A549 (cell line): ENCODE results near the gene NCDN. TPM values are rescaled to one million over a fixed set of nuclear protein-coding genes. Genes with fewer than 3 reads are reported as not detected.
A peak's percentile ranks its signal among the peaks of the same experiment; 100 is the strongest.

Experiments
- ATAC-seq, 2 experiments: fragments of 200-7000 bp in 1 of 2; fragments of >200 bp in 1 of 2; cut with Nextera tagmentation in 1 of 2; cut with Tn5 transposase in 1 of 2; 3 replicates each; pipeline versions ENCODE4 v1.8.0 to v1.9.1; 2018 to 2020; ENCODE audit warnings: mild to moderate bottlenecking in 1 of 2, moderate library complexity in 1 of 2
- CTCF ChIA-PET: fragments of 300-600 bp; sonication (Branson Sonifier 250); formaldehyde crosslinking; extraction: SDS; loops from one replicate; lab custom pipeline; 2021; ENCODE audit warnings: antibody characterized with exemption, inconsistent platforms; lab: Yijun Ruan, JAX
- POLR2A ChIA-PET: fragments of 350-600 bp; formaldehyde crosslinking; extraction: SDS; loops from one replicate; lab custom pipeline; 2021; ENCODE audit warnings: antibody characterized with exemption, inconsistent platforms; lab: Yijun Ruan, JAX
- DNase-seq, 2 experiments: peaks; one replicate each; pipeline versions ENCODE4 v3.0.0 to v3.0.0-alpha.2; 2011 to 2016; ENCODE audit warnings: low read depth in 1 of 2, low spot score in 1 of 2
- FAIRE-seq: peaks from 2 replicates; lab custom pipeline; 2011; peaks lifted over from hg19 to GRCh38; lab: Jason Lieb, UNC
- H3K27ac ChIP-seq, 2 experiments: fragments of >200 bp; sonication (Bioruptor Twin); formaldehyde crosslinking; 3 replicates each; pipeline ENCODE4 v1.5.1; 2016 to 2017
- H3K4me1 ChIP-seq: fragments of >200 bp; sonication (Bioruptor Twin); formaldehyde crosslinking; 3 replicates; pipeline ENCODE4 v1.6.1; 2016
- H3K4me2 ChIP-seq: fragments of >200 bp; sonication (Bioruptor Twin); formaldehyde crosslinking; 3 replicates; pipeline ENCODE4 v1.6.1; 2016
- H3K4me3 ChIP-seq: fragments of >200 bp; sonication (Bioruptor Twin); formaldehyde crosslinking; 3 replicates; pipeline ENCODE4 v1.5.1; 2016
- H3K9me3 ChIP-seq: fragments of >200 bp; sonication (Bioruptor Twin); formaldehyde crosslinking; 3 replicates; pipeline ENCODE4 v1.6.1; 2016
- BHLHE40 ChIP-seq: IDR thresholded peaks from 2 replicates; pipeline ENCODE4 v1.6.1; 2012; ENCODE audit warnings: low read depth, low read length, inconsistent platforms
- CHD2 ChIP-seq: fragments of 150-350 bp; IDR thresholded peaks from 2 replicates; pipeline ENCODE4 v1.6.1; 2014; ENCODE audit warnings: low read length; ENCODE audit not compliant: partially characterized antibody
- EHF ChIP-seq: fragments of 250-450 bp; sonication (Bioruptor Pico); IDR thresholded peaks from 2 replicates; pipeline ENCODE4 v1.5.0; 2020; ENCODE audit warnings: mild to moderate bottlenecking
- EP300 ChIP-seq, 2 experiments: fragments of >200 bp; sonication (Bioruptor Twin); formaldehyde crosslinking; IDR thresholded peaks; 2 replicates in 1 of 2; 3 replicates in 1 of 2; pipeline ENCODE4 v1.6.1; 2016 to 2017
- ESRRA ChIP-seq: fragments of 150-350 bp; IDR thresholded peaks from 2 replicates; pipeline ENCODE4 v1.6.1; 2014; ENCODE audit warnings: mild to moderate bottlenecking, low read length, borderline replicate concordance
- FOSB ChIP-seq: fragments of 250-450 bp; sonication (Bioruptor Pico); IDR thresholded peaks from 2 replicates; pipeline ENCODE4 v1.5.0; 2020; ENCODE audit warnings: mild to moderate bottlenecking, moderate library complexity
- GATA3 ChIP-seq: IDR thresholded peaks from 2 replicates; pipeline ENCODE4 v1.6.1; 2012; ENCODE audit warnings: borderline replicate concordance
- HOXB13 ChIP-seq: fragments of 250-450 bp; sonication (Bioruptor Pico); IDR thresholded peaks from 2 replicates; pipeline ENCODE4 v1.5.0; 2020; ENCODE audit warnings: low read depth, mild to moderate bottlenecking, moderate library complexity
- JUNB ChIP-seq: fragments of >200 bp; sonication (Bioruptor Twin); formaldehyde crosslinking; IDR thresholded peaks from 2 replicates; pipeline ENCODE4 v1.6.1; 2016
- KDM5A ChIP-seq: fragments of 200-600 bp; sonication (generic); IDR thresholded peaks from 2 replicates; pipeline ENCODE4 v1.6.1; 2016; ENCODE audit warnings: antibody characterized with exemption, mild to moderate bottlenecking
- MAZ ChIP-seq: fragments of 150-350 bp; IDR thresholded peaks from 2 replicates; pipeline ENCODE4 v1.6.1; 2014; ENCODE audit warnings: antibody characterized with exemption, low read depth, low read length, borderline replicate concordance
- NFE2L2 ChIP-seq: fragments of 150-350 bp; conservative IDR thresholded peaks from 2 replicates; pipeline ENCODE4 v1.6.1; 2014; ENCODE audit warnings: low read length
- NPAS2 ChIP-seq: fragments of 250-450 bp; sonication (Bioruptor Pico); IDR thresholded peaks from 2 replicates; pipeline ENCODE4 v1.8.0; 2022; ENCODE audit warnings: mild to moderate bottlenecking, moderate library complexity, borderline replicate concordance
- RAD21 ChIP-seq, 2 experiments: fragments of >200 bp in 1 of 2; sonication (Bioruptor Twin) in 1 of 2; formaldehyde crosslinking in 1 of 2; IDR thresholded peaks in 1 of 2; conservative IDR thresholded peaks in 1 of 2; 2 replicates in 1 of 2; 3 replicates in 1 of 2; pipeline ENCODE4 v1.6.1; 2012 to 2018; ENCODE audit warnings: inconsistent platforms in 1 of 2
- RNF2 ChIP-seq: fragments of 200-600 bp; sonication (generic); IDR thresholded peaks from 2 replicates; pipeline ENCODE4 v1.6.1; 2016; ENCODE audit warnings: low read depth, mild to moderate bottlenecking, antibody characterized with exemption, moderate library complexity, borderline replicate concordance
- SMC3 ChIP-seq: fragments of >200 bp; sonication (Bioruptor Twin); formaldehyde crosslinking; IDR thresholded peaks from 3 replicates; pipeline ENCODE4 v1.6.1; 2018; ENCODE audit warnings: inconsistent platforms
- TFCP2L1 ChIP-seq: fragments of 250-450 bp; sonication (Bioruptor Pico); IDR thresholded peaks from 2 replicates; pipeline ENCODE4 v1.5.0; 2021; ENCODE audit warnings: mild to moderate bottlenecking
- ZC3H11A ChIP-seq: fragments of 450-650 bp; IDR thresholded peaks from 2 replicates; pipeline ENCODE4 v1.6.1; 2014; ENCODE audit warnings: antibody characterized with exemption, mild to moderate bottlenecking
- ZFP36 ChIP-seq: fragments of 450-650 bp; IDR thresholded peaks from 2 replicates; pipeline ENCODE4 v1.6.1; 2014; ENCODE audit warnings: borderline replicate concordance; ENCODE audit not compliant: partially characterized antibody
- ZSCAN20 ChIP-seq: fragments of 250-450 bp; sonication (Bioruptor Pico); IDR thresholded peaks from 2 replicates; pipeline ENCODE4 v1.8.0; 2022; ENCODE audit warnings: mild to moderate bottlenecking, moderate library complexity
- WGBS: methylation state at CpG from one replicate; pipeline ENCODE4 v1.1.6; 2017; ENCODE audit errors: missing lambda C conversion rate; 5-methylcytosine and 5-hydroxymethylcytosine counted together
- polyA plus RNA-seq, 4 experiments: library from polyadenylated mRNA; depleted of rRNA in 3 of 4; stranded (reverse); fragments of >200 nt; fragmentation: RNase III in 1 of 4; extraction: RNeasy Plus Mini Kit Qiagen cat#74134 plus additional on column Dnase treatment in 1 of 4; gene quantifications; 2 replicates in 3 of 4; 3 replicates in 1 of 4; pipeline ENCODE4 v1.2.3, GENCODE V29; 2011 to 2017
- TF ChIP-seq, protein P1 (sequence below): fragments of >200 bp; sonication (Bioruptor Twin); formaldehyde crosslinking; IDR thresholded peaks from 3 replicates; pipeline ENCODE4 v1.5.1; 2016
- TF ChIP-seq, protein P2 (sequence below): fragments of 200-600 bp; sonication (generic); IDR thresholded peaks from 2 replicates; pipeline ENCODE4 v1.6.1; 2016; ENCODE audit warnings: antibody characterized with exemption, mild to moderate bottlenecking, moderate library complexity

The NCDN gene
- polyA plus RNA-seq, 2 of the 4 experiments (the other 2 are of a cell fraction): 7.0 to 16.8 TPM

DNA sequence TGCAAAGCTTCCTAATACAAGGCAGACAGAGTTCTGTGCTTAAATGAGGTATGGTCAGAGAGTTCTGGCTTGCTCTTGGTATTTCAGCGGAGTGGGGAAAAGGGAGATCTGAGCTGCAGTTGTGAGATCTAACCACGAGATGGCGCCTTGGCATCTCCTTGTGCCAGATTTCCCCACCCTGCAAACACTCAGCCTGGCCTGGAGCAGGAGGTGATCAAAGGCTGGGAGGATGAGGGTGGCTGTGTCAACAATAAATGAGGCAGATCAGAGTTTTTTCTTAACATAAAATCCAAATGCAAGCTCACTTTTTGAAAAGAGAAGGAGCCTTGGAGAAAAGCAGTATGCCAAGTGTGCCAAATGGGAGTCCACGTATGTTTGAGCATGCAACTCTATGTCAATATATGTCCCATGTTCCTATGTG is 11.4 kb downstream of the NCDN start:
- CTCF ChIA-PET: interaction anchor here (0.6 to 5.9 kb wide), 35 partner anchors 9 to 477 kb away, joined by 3 to 67 read pairs (median 5); partner anchors contain the start of genes CLSPN, KIAA0319L and NCDN
- POLR2A ChIA-PET: interaction anchor here (0.6 to 1.6 kb wide), 4 partner anchors 11 to 201 kb away, joined by 3 to 5 read pairs (median 3); partner anchors contain the start of genes CLSPN and NCDN

DNA sequence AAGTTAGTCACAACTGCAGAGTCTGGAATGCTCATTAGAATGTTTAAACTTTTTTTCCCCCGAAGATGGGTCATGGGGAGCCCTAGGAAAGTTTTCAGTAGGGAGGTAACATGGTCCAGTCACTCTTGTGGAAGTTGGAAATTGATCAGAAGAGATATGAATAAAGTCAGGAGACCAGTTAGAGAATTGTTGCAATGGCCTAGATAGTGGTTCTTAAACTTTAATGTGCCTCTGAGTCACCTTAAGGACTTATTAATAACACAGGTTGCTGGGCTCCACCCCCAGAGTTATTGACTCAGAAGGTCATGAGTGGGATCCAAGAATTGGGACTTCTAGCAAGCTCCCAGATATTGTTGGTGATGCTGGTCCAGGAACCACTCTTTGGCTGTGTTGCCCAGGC is 12.3 kb downstream of the NCDN start:
- H3K9me3 ChIP-seq: no peaks in the 10 kb centered on the region
- no peak overlapping the region for H3K4me3 ChIP-seq
- no peak for DNase-seq
- no peak for TF ChIP-seq RNF2
- no peak for TF ChIP-seq FOSB
- TF ChIP-seq SMC3: no peak
- no peak for TF ChIP-seq BHLHE40
- no peak for TF ChIP-seq KDM5A
- TF ChIP-seq TFCP2L1 (CRISPR knock-in tag): no peak
- TF ChIP-seq NPAS2 (CRISPR knock-in tag): no peak
- no peak for TF ChIP-seq CHD2
- TF ChIP-seq, all 56 proteins: peak for 0
- Histone ChIP-seq H3K27ac (no peak overlapping the region), H3K4me2 (no peak overlapping the region), H3K4me1 (no peaks in the 10 kb centered on the region; the same call in 2 of the 3 replicates)
- CTCF ChIA-PET: interaction anchor here (1.0 to 5.1 kb wide), 4 partner anchors 24 to 205 kb away, joined by 3 to 47 read pairs (median 13); no protein-coding TSS in a partner anchor
- POLR2A ChIA-PET: no interaction called here
- ATAC-seq (no peak), FAIRE-seq (no peak)
- WGBS: 22% methylated on average over 1 of the region's 1 CpG

More for the DNA sequence above, 11.4 kb downstream of the NCDN start:
- Histone ChIP-seq H3K4me3 (no peak overlapping the region), H3K4me2 (no peak overlapping the region), H3K9me3 (no peaks in the 10 kb centered on the region), H3K27ac (no peak overlapping the region), H3K4me1 (no peaks in the 10 kb centered on the region; the same call in 2 of the 3 replicates)
- FAIRE-seq (no peak), ATAC-seq (peak; percentile 63 to 75), DNase-seq (peak; percentile 53 to 72)
- WGBS: 32% methylated on average over 4 of the region's 4 CpGs
- TF ChIP-seq MAZ (no peak), SMC3 (peak; percentile 76), EP300 (IDR thresholded peaks at IDR 0.05) (no peak), RAD21 (conservative IDR thresholded peaks at IDR 0.05 in 1 of 2, IDR thresholded peaks at IDR 0.05 in 1 of 2) (peak; percentile 75 to 81)
- TF ChIP-seq, protein P1, sequence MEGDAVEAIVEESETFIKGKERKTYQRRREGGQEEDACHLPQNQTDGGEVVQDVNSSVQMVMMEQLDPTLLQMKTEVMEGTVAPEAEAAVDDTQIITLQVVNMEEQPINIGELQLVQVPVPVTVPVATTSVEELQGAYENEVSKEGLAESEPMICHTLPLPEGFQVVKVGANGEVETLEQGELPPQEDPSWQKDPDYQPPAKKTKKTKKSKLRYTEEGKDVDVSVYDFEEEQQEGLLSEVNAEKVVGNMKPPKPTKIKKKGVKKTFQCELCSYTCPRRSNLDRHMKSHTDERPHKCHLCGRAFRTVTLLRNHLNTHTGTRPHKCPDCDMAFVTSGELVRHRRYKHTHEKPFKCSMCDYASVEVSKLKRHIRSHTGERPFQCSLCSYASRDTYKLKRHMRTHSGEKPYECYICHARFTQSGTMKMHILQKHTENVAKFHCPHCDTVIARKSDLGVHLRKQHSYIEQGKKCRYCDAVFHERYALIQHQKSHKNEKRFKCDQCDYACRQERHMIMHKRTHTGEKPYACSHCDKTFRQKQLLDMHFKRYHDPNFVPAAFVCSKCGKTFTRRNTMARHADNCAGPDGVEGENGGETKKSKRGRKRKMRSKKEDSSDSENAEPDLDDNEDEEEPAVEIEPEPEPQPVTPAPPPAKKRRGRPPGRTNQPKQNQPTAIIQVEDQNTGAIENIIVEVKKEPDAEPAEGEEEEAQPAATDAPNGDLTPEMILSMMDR: peak; percentile 76

DNA sequence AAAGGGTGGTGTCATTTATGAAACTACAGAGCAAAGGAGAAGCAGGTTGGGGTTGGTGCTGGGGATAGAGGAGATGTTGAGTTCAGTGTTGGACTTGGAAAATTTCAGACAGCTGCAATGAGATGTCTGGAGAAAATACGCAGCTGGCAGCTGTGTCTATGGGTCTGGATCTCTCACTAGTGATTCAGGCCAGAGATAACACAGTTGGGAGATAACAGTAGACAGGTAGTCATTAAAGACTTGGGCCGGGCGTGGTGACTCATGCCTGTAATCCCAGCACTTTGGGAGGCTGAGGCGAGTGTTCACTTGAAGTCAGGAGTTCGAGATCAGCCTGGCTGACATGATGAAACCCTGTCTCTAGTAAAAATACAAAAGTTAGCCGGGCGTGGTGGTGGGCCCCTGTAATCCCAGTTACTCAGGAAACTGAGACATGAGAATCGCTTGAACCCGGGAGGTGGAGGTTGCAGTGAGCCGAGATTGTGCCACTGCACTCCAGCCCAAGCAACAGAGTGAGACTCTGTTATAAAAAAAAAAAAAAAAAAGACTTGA is 13.1 kb downstream of the NCDN start:
- no peak for FAIRE-seq
- WGBS: 70% methylated on average over 10 of the region's 10 CpGs

More for the DNA sequence above, 13.1 kb downstream of the NCDN start:
- no peak for DNase-seq
- TF ChIP-seq NPAS2 (CRISPR knock-in tag) (no peak), RNF2 (no peak), MAZ (no peak), EP300 (IDR thresholded peaks at IDR 0.05) (no peak), HOXB13 (no peak), SMC3 (no peak), ESRRA (no peak), FOSB (no peak), EHF (CRISPR knock-in tag) (no peak), ZSCAN20 (CRISPR knock-in tag) (no peak), NFE2L2 (no peak), GATA3 (no peak), ZC3H11A (no peak), CHD2 (no peak), ZFP36 (no peak), JUNB (no peak)
- TF ChIP-seq, protein P2, sequence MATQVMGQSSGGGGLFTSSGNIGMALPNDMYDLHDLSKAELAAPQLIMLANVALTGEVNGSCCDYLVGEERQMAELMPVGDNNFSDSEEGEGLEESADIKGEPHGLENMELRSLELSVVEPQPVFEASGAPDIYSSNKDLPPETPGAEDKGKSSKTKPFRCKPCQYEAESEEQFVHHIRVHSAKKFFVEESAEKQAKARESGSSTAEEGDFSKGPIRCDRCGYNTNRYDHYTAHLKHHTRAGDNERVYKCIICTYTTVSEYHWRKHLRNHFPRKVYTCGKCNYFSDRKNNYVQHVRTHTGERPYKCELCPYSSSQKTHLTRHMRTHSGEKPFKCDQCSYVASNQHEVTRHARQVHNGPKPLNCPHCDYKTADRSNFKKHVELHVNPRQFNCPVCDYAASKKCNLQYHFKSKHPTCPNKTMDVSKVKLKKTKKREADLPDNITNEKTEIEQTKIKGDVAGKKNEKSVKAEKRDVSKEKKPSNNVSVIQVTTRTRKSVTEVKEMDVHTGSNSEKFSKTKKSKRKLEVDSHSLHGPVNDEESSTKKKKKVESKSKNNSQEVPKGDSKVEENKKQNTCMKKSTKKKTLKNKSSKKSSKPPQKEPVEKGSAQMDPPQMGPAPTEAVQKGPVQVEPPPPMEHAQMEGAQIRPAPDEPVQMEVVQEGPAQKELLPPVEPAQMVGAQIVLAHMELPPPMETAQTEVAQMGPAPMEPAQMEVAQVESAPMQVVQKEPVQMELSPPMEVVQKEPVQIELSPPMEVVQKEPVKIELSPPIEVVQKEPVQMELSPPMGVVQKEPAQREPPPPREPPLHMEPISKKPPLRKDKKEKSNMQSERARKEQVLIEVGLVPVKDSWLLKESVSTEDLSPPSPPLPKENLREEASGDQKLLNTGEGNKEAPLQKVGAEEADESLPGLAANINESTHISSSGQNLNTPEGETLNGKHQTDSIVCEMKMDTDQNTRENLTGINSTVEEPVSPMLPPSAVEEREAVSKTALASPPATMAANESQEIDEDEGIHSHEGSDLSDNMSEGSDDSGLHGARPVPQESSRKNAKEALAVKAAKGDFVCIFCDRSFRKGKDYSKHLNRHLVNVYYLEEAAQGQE: no peak
- Histone ChIP-seq H3K4me3 (no peak overlapping the region), H3K9me3 (no peaks in the 10 kb centered on the region), H3K4me2 (no peak overlapping the region), H3K27ac (no peak overlapping the region), H3K4me1 (no peaks in the 10 kb centered on the region; the same call in 2 of the 3 replicates)
- ATAC-seq: no peak
- ChIA-PET CTCF (interaction anchor here (1.0 to 5.1 kb wide), 9 partner anchors 10 to 291 kb away, joined by 3 to 47 read pairs (median 5); partner anchors contain the start of gene CLSPN), POLR2A (no interaction called here)
